Stomach (tissue), 9 donors: ENCODE measurements around the gene CIDEB. TPM values are rescaled to one million over a fixed set of nuclear protein-coding genes. Genes with fewer than 3 reads are reported as not detected.

Experiments used
- DNase-seq, 2 donors: peaks; one replicate each; pipeline versions ENCODE4 v3.0.0 to v3.0.0-alpha.2; 2013 to 2019
- H3K27ac ChIP-seq, 5 donors: fragments of 200-600 bp in 4 of 5; sonication (generic) in 4 of 5; one replicate each; pipeline ENCODE4 v1.5.1; 2013 to 2019; ENCODE audit warnings: mild to moderate bottlenecking in 1 of 5, moderate library complexity in 1 of 5
- H3K27me3 ChIP-seq, 3 donors: fragments of 200-600 bp; sonication (generic); one replicate each; pipeline ENCODE4 v1.5.1; 2017 to 2019; ENCODE audit warnings: mixed run types in 1 of 3
- H3K36me3 ChIP-seq, 4 donors: fragments of 200-600 bp; sonication (generic); 1 replicate in 3 of 4; 2 replicates in 1 of 4; pipeline ENCODE4 v1.5.1; 2016 to 2019
- H3K4me1 ChIP-seq, 4 donors: fragments of 200-600 bp; sonication (generic); one replicate each; pipeline ENCODE4 v1.5.1; 2016 to 2019
- H3K4me3 ChIP-seq, 4 donors: fragments of 200-600 bp; sonication (generic) in 3 of 4; one replicate each; pipeline ENCODE4 v1.5.1; 2016 to 2019; ENCODE audit warnings: mild to moderate bottlenecking in 1 of 4
- H3K9me3 ChIP-seq, 4 donors: fragments of 200-600 bp; sonication (generic); one replicate each; pipeline ENCODE4 v1.5.1; 2016 to 2019
- EP300 ChIP-seq: sonication (generic); formaldehyde crosslinking; IDR thresholded peaks from one replicate; pipeline ENCODE4 v1.6.1; 2017; ENCODE audit warnings: antibody characterized with exemption
- POLR2A ChIP-seq, 4 donors: fragments of 450-650 bp; IDR thresholded peaks; one replicate each; pipeline ENCODE4 v1.6.1; 2016; ENCODE audit warnings: antibody characterized with exemption in 4 of 4, control low read depth in 2 of 4, mild to moderate bottlenecking in 1 of 4, moderate library complexity in 1 of 4
- POLR2AphosphoS5 ChIP-seq, 3 donors: sonication (generic); formaldehyde crosslinking; IDR thresholded peaks; one replicate each; pipeline ENCODE4 v1.6.1; 2016; ENCODE audit warnings: antibody characterized with exemption in 3 of 3
- WGBS, 5 donors: extraction: QIAGEN DNeasy Blood & Tissue Kit in 3 of 5; methylation state at CpG; one replicate each; pipeline versions ENCODE4 v1.1.5 to v1.1.7; 2013 to 2018; 5-methylcytosine and 5-hydroxymethylcytosine counted together
- intact Hi-C: fragments of 100-400 bp; cut with DNase I; formaldehyde crosslinking; loops from one replicate; pipeline ENCODE4 v1.15.1; 2023; ENCODE audit warnings: low total_unique reads
- polyA plus RNA-seq, 3 donors: library from polyadenylated mRNA; stranded (reverse); fragments of 200-250 nt; gene quantifications; one replicate each; pipeline ENCODE4 v1.2.3, GENCODE V29; 2013
- total RNA-seq, 5 donors: library from RNA; depleted of rRNA; stranded (reverse); fragments of >200 nt; gene quantifications; one replicate each; pipeline versions ENCODE4 v1.1.0 to v1.2.3, GENCODE V29; 2014 to 2016
- TF ChIP-seq, protein P1 (sequence below), 7 experiments: fragments of 450-650 bp in 4 of 7; fragments of 200-600 bp in 3 of 7; sonication (generic) in 3 of 7; IDR thresholded peaks; one replicate each; pipeline ENCODE4 v1.5.1; 2016 to 2019; ENCODE audit warnings: antibody characterized with exemption in 7 of 7, control low read depth in 2 of 7, mild to moderate bottlenecking in 1 of 7
- donor health status: healthy with polysubstance abuse.
- donor health status: Bipolar disorder and iron deficiency.
- donor health status: healthy.

Gene CIDEB
- total and polyA plus RNA-seq, 8 donors: 5.0 to 14.2 (median 6.4) TPM

DNA sequence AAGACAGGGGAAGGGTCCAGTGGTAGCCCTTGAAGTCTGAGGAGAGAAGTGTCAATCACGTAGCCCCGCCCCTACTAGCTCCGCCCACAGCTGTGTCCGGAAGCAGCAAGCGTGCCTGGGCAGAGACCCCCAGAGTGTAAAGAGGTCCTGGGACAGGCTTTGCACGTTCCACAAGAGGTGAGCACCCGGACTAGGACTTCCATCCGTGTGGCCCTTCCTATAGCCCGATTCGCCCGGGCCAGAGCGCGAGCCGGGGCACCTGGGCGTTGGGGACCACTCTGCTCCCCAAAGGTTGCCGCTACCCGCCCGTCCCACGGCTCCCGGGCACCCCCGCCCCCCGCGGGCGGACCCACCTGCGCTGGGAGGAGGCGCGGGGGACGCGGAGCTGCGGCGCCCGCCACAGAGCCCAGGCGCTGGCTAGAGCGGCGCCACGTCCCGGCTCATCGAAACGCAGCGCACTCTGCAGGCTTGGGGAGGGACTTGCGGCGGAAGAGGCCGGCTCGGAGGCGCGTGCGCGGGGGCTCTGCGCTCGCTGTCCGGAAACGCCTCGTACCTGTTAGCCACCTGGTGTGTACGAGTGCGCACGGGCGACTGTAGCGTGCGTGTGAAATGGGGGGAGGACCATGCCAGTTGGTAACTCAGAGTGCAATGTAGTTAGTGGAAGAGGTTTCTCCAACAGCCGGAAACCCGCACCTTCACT, 36.5 kb downstream of the CIDEB start, which contains the start of gene RABGGTA:
Gene RABGGTA (minus strand): TSS at position 464 of the 700 bp plus-strand sequence. CDS start 482 bp downstream, outside the sequence.
- Histone ChIP-seq H3K27ac (peak within 1 kb of the TSS; percentile 91 to 99 (median 98)), H3K9me3 (no peaks in the 10 kb centered on the region), H3K4me3 (peak within 1 kb of the TSS; percentile 60 to 99 (median 77)), H3K27me3 (no peaks in the 10 kb centered on the region), H3K4me1 (peaks cover 9 to 54% (median 26%) of the 10 kb centered on the region in 4 donors), H3K36me3 (peaks cover 28 to 39% (median 37%) of the 10 kb centered on the region in 4 donors)
- TF ChIP-seq EP300 (no peak), POLR2A (IDR thresholded peaks at IDR 0.05) (peak in 1 of 4 donors; percentile 7), POLR2AphosphoS5 (IDR thresholded peaks at IDR 0.05) (peak; percentile 75 to 95 (median 89))
- TF ChIP-seq, protein P1, sequence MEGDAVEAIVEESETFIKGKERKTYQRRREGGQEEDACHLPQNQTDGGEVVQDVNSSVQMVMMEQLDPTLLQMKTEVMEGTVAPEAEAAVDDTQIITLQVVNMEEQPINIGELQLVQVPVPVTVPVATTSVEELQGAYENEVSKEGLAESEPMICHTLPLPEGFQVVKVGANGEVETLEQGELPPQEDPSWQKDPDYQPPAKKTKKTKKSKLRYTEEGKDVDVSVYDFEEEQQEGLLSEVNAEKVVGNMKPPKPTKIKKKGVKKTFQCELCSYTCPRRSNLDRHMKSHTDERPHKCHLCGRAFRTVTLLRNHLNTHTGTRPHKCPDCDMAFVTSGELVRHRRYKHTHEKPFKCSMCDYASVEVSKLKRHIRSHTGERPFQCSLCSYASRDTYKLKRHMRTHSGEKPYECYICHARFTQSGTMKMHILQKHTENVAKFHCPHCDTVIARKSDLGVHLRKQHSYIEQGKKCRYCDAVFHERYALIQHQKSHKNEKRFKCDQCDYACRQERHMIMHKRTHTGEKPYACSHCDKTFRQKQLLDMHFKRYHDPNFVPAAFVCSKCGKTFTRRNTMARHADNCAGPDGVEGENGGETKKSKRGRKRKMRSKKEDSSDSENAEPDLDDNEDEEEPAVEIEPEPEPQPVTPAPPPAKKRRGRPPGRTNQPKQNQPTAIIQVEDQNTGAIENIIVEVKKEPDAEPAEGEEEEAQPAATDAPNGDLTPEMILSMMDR (IDR thresholded peaks at IDR 0.05): peak in 5 of 7 experiments; percentile 57 to 75 (median 62)
- WGBS, 5 donors: 0 to 5% (median 0%) methylated on average over 9 to 61 of the region's 61 CpGs
- DNase-seq: peak; percentile 90 to 98
- intact Hi-C loops: no loop called here

- 7 to 20% (median 11%) methylated on average over 6 to 13 of the region's 13 CpGs for WGBS, 5 donors
- no peak for TF ChIP-seq EP300
- no peak for TF ChIP-seq POLR2AphosphoS5 (IDR thresholded peaks at IDR 0.05)
- TF ChIP-seq POLR2A (IDR thresholded peaks at IDR 0.05): no peak
- TF ChIP-seq, protein P1 (IDR thresholded peaks at IDR 0.05): no peak
- peak overlapping the region; percentile 60 to 99 (median 77) for H3K4me3 ChIP-seq
- H3K9me3 ChIP-seq: no peaks in the 10 kb centered on the region
- peaks cover 30 to 45% (median 44%) of the 10 kb centered on the region in 4 donors for H3K36me3 ChIP-seq
- peaks cover 9 to 50% (median 26%) of the 10 kb centered on the region in 4 donors for H3K4me1 ChIP-seq
- H3K27me3 ChIP-seq: no peaks in the 10 kb centered on the region
- H3K27ac ChIP-seq: peak overlapping the region; percentile 91 to 99 (median 98)
- DNase-seq: peak in 1 of 2 donors; percentile 25
- intact Hi-C loops: no loop called here
Measured at GRCh38 chr14:24270537-24271133, 37.1 kb downstream of the CIDEB start.

DNA sequence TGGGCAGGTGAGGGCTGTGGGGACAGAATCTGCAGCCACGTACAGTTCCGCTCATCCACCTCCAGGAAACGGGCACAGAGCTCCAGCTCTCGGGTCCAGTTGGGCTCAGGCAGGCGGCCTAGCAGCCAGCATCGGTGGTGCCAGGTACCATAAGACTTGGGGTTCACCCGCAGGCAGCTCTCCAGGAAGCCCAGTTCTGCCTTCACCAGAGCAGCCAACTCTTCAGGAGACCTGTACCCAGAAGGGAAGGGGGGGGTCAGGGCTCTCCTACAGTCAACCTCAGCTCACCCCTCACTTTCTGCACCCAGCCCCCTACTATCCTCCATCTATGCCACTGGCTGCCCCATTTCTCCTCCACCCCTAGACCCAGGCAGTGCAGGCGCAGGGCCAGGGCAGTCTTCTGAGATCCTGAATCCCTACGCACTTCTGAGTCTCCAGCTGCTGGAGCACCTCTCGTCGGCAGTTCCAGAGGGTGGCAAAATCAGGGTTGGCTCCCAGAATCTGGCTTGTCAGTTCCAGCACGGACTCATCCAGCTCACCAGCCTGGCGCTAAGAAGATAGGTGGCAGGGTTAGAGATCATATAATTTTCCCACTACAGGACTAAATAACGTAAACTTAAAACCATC, 37.8 kb downstream of the CIDEB start:
- Histone ChIP-seq H3K27ac (peak overlapping the region in 1 of 5 donors; percentile 94), H3K9me3 (no peaks in the 10 kb centered on the region), H3K4me1 (peaks cover 9 to 44% (median 26%) of the 10 kb centered on the region in 4 donors), H3K27me3 (no peaks in the 10 kb centered on the region), H3K4me3 (peak overlapping the region in 1 of 4 donors; percentile 71), H3K36me3 (peaks cover 30 to 51% (median 50%) of the 10 kb centered on the region in 4 donors)
- no peak for DNase-seq
- intact Hi-C loops: no loop called here
- TF ChIP-seq POLR2AphosphoS5 (IDR thresholded peaks at IDR 0.05) (no peak), EP300 (no peak), POLR2A (IDR thresholded peaks at IDR 0.05) (no peak)
- TF ChIP-seq, protein P1 (IDR thresholded peaks at IDR 0.05): no peak
- WGBS, 5 donors: 94 to 97% (median 95%) methylated on average over 9 to 14 of the region's 14 CpGs

- Histone ChIP-seq H3K36me3 (peaks cover 30 to 57% (median 55%) of the 10 kb centered on the region in 4 donors), H3K4me3 (no peak overlapping the region), H3K9me3 (no peaks in the 10 kb centered on the region), H3K4me1 (peaks cover 9 to 37% (median 25%) of the 10 kb centered on the region in 4 donors), H3K27me3 (no peaks in the 10 kb centered on the region), H3K27ac (no peak overlapping the region)
- no peak for DNase-seq
- TF ChIP-seq POLR2A (IDR thresholded peaks at IDR 0.05) (no peak), EP300 (no peak), POLR2AphosphoS5 (IDR thresholded peaks at IDR 0.05) (no peak)
- TF ChIP-seq, protein P1 (IDR thresholded peaks at IDR 0.05): no peak
- WGBS, 5 donors: 94 to 98% (median 96%) methylated on average over 6 to 8 of the region's 8 CpGs
- intact Hi-C loops: no loop called here
Measured at GRCh38 chr14:24269368-24269767, 38.4 kb downstream of the CIDEB start.
